HG03045 (cell line): Measurements from ENCODE around the gene MAP3K3.
A peak's percentile ranks its signal among the peaks of the same experiment; 100 is the strongest.

Experiments
- ATAC-seq: cut with Tn5 transposase; IDR thresholded peaks from one replicate; pipeline ENCODE4 v1.9.1; 2021; ENCODE audit warnings: mild to moderate bottlenecking, moderate library complexity; ENCODE audit not compliant: unreplicated experiment

The MAP3K3 gene

GRCh38 chr17:63621684-63622573 is at the start of gene MAP3K3:
TSS of gene MAP3K3 (plus strand) at chr17:63622417. CDS start at chr17:63622760, 343 bp downstream.
- ATAC-seq = peak; percentile 92

- no peak for ATAC-seq
Observed at GRCh38 chr17:63573634-63574033, 48.6 kb upstream of the MAP3K3 start.

GRCh38 chr17:63578027-63578768 is 44.0 kb upstream of the MAP3K3 start:
- no peak for ATAC-seq

GRCh38 chr17:63578769-63579111 is 43.5 kb upstream of the MAP3K3 start:
- ATAC-seq = no peak

- no peak for ATAC-seq
Observed at GRCh38 chr17:63579633-63580032, 42.6 kb upstream of the MAP3K3 start.

GRCh38 chr17:63587770-63588169 is 34.4 kb upstream of the MAP3K3 start:
- no peak for ATAC-seq

GRCh38 chr17:63588797-63589196 is 33.4 kb upstream of the MAP3K3 start:
- ATAC-seq = no peak

- no peak for ATAC-seq
Observed at GRCh38 chr17:63589646-63590045, 32.6 kb upstream of the MAP3K3 start.

- no peak for ATAC-seq
Observed at GRCh38 chr17:63592797-63593196, 29.4 kb upstream of the MAP3K3 start.

- no peak for ATAC-seq
Observed at GRCh38 chr17:63595132-63595531, 27.1 kb upstream of the MAP3K3 start.

GRCh38 chr17:63596856-63597586 is 25.2 kb upstream of the MAP3K3 start:
- no peak for ATAC-seq

- no peak for ATAC-seq
Observed at GRCh38 chr17:63598281-63598680, 23.9 kb upstream of the MAP3K3 start.

- ATAC-seq = peak; percentile 71
Observed at GRCh38 chr17:63600569-63601438, 21.4 kb upstream of the MAP3K3 start, which contains the start of gene TACO1. TSS of gene TACO1 (plus strand) at chr17:63600895. CDS start at chr17:63601084, 189 bp downstream.

GRCh38 chr17:63601439-63602371 is 20.5 kb upstream of the MAP3K3 start:
- ATAC-seq = no peak

- no peak for ATAC-seq
Observed at GRCh38 chr17:63609816-63610573, 12.2 kb upstream of the MAP3K3 start.

- ATAC-seq = no peak
Observed at GRCh38 chr17:63610854-63611253, 11.4 kb upstream of the MAP3K3 start.

- ATAC-seq = no peak
Observed at GRCh38 chr17:63611354-63611753, 10.9 kb upstream of the MAP3K3 start.

GRCh38 chr17:63613663-63614062 is 8.6 kb upstream of the MAP3K3 start:
- no peak for ATAC-seq
